Transverse colon (tissue), 4 donors: ENCODE results near the gene OVCH1. TPM values are rescaled to one million over a fixed set of nuclear protein-coding genes. Genes with fewer than 3 reads are reported as not detected.

ENCODE experiments used
- DNase-seq: peaks from one replicate; pipeline ENCODE4 v3.0.0-alpha.2; 2019
- H3K27ac ChIP-seq, 4 donors: fragments of 200-600 bp; sonication (generic); 2 replicates each; pipeline ENCODE4 v1.5.1; 2016 to 2018; ENCODE audit warnings: inconsistent platforms in 4 of 4
- H3K27me3 ChIP-seq: fragments of 200-600 bp; sonication (generic); 2 replicates; pipeline ENCODE4 v1.5.1; 2017; ENCODE audit warnings: inconsistent platforms
- H3K36me3 ChIP-seq, 4 donors: fragments of 200-600 bp; sonication (generic); 2 replicates each; pipeline ENCODE4 v1.5.1; 2017 to 2019; ENCODE audit warnings: inconsistent platforms in 4 of 4
- H3K4me1 ChIP-seq, 4 donors: fragments of 200-600 bp; sonication (generic); 2 replicates each; pipeline ENCODE4 v1.5.1; 2017 to 2020; ENCODE audit warnings: inconsistent platforms in 4 of 4
- H3K4me3 ChIP-seq, 4 donors: fragments of 200-600 bp; sonication (generic); 1 replicate in 1 of 4; 2 replicates in 3 of 4; pipeline versions ENCODE4 v1.5.1 to v1.6.1; 2017 to 2019; ENCODE audit warnings: inconsistent platforms in 4 of 4
- H3K9me3 ChIP-seq, 2 donors: fragments of 200-600 bp; sonication (generic); 2 replicates each; pipeline ENCODE4 v1.5.1; 2017 to 2019; ENCODE audit warnings: inconsistent platforms in 2 of 2
- EP300 ChIP-seq: sonication (generic); formaldehyde crosslinking; IDR thresholded peaks from one replicate; pipeline ENCODE4 v1.6.1; 2017; ENCODE audit warnings: antibody characterized with exemption, low read depth
- POLR2A ChIP-seq: fragments of 450-650 bp; IDR thresholded peaks from one replicate; pipeline ENCODE4 v1.6.1; 2016; ENCODE audit warnings: antibody characterized with exemption, mild to moderate bottlenecking, moderate library complexity
- POLR2AphosphoS5 ChIP-seq, 3 donors: sonication (generic); formaldehyde crosslinking; IDR thresholded peaks; one replicate each; pipeline ENCODE4 v1.6.1; 2016; ENCODE audit warnings: antibody characterized with exemption in 3 of 3
- WGBS, 2 donors: methylation state at CpG; one replicate each; pipeline ENCODE4 v1.1.5; 2018; ENCODE audit warnings: low coverage in 1 of 2; 5-methylcytosine and 5-hydroxymethylcytosine counted together
- in situ Hi-C, 4 donors: fragments of 200-750 bp; cut with MboI; loops; one replicate each; pipeline versions ENCODE4 v1.15.0 to v1.15.1; 2017; ENCODE audit warnings: low sequenced_read_pairs in 3 of 4, low pct_ligation_motif_present in 1 of 4, low pct_unique_long_range_greater_than_20kb in 1 of 4
- intact Hi-C: fragments of 100-400 bp; cut with DNase I; formaldehyde crosslinking; loops from one replicate; pipeline ENCODE4 v1.15.1; 2023; ENCODE audit warnings: low total_unique reads
- total RNA-seq, 4 donors: library from RNA; depleted of rRNA; stranded (reverse); fragments of >200 nt; gene quantifications; one replicate each; pipeline ENCODE4 v1.1.0, GENCODE V29; 2016
- TF ChIP-seq, protein P1 (sequence below), 5 experiments: fragments of 200-600 bp in 3 of 5; fragments of 450-650 bp in 2 of 5; sonication (generic) in 3 of 5; IDR thresholded peaks; 1 replicate in 2 of 5; 2 replicates in 3 of 5; pipeline ENCODE4 v1.5.1; 2016 to 2017; ENCODE audit warnings: antibody characterized with exemption in 5 of 5, inconsistent platforms in 3 of 5, mild to moderate bottlenecking in 2 of 5, moderate library complexity in 1 of 5

Gene OVCH1
- total RNA-seq, 4 donors from 2014 or later = 0.37 TPM; not detected in 3

- in situ Hi-C loops = no loop called here
- Histone ChIP-seq H3K27me3 (no peaks in the 10 kb centered on the region), H3K4me1 (no peaks in the 10 kb centered on the region), H3K9me3 (no peaks in the 10 kb centered on the region), H3K36me3 (peaks cover 0 to 4% (median 0%) of the 10 kb centered on the region in 4 donors), H3K4me3 (no peak overlapping the region), H3K27ac (no peak overlapping the region)
- DNase-seq = no peak
- intact Hi-C loops = no loop called here
- 67 to 74% methylated on average over 2 of the region's 2 CpGs for WGBS, 2 donors
- TF ChIP-seq, protein P1, sequence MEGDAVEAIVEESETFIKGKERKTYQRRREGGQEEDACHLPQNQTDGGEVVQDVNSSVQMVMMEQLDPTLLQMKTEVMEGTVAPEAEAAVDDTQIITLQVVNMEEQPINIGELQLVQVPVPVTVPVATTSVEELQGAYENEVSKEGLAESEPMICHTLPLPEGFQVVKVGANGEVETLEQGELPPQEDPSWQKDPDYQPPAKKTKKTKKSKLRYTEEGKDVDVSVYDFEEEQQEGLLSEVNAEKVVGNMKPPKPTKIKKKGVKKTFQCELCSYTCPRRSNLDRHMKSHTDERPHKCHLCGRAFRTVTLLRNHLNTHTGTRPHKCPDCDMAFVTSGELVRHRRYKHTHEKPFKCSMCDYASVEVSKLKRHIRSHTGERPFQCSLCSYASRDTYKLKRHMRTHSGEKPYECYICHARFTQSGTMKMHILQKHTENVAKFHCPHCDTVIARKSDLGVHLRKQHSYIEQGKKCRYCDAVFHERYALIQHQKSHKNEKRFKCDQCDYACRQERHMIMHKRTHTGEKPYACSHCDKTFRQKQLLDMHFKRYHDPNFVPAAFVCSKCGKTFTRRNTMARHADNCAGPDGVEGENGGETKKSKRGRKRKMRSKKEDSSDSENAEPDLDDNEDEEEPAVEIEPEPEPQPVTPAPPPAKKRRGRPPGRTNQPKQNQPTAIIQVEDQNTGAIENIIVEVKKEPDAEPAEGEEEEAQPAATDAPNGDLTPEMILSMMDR (IDR thresholded peaks at IDR 0.05) = no peak
- no peak for TF ChIP-seq POLR2AphosphoS5 (IDR thresholded peaks at IDR 0.05)
- no peak for TF ChIP-seq EP300
- no peak for TF ChIP-seq POLR2A
Observed at GRCh38 chr12:29521951-29522350, 24.5 kb upstream of the OVCH1 start.

GRCh38 chr12:29519585-29520182 lies 22.2 kb upstream of the OVCH1 start:
- Histone ChIP-seq H3K4me3 (no peak overlapping the region), H3K27me3 (no peaks in the 10 kb centered on the region), H3K27ac (no peak overlapping the region), H3K9me3 (no peaks in the 10 kb centered on the region), H3K36me3 (peaks cover 0 to 4% (median 0%) of the 10 kb centered on the region in 4 donors), H3K4me1 (no peaks in the 10 kb centered on the region)
- intact Hi-C loops (no loop called here), in situ Hi-C loops (no loop called here)
- DNase-seq = no peak
- no peak for TF ChIP-seq EP300
- no peak for TF ChIP-seq POLR2A
- TF ChIP-seq, protein P1 (IDR thresholded peaks at IDR 0.05) = peak; percentile 47 to 66 (median 50)

GRCh38 chr12:29518407-29518806 lies 20.9 kb upstream of the OVCH1 start:
- in situ Hi-C loops (no loop called here), intact Hi-C loops (no loop called here)
- Histone ChIP-seq H3K27me3 (no peaks in the 10 kb centered on the region), H3K9me3 (no peaks in the 10 kb centered on the region), H3K4me3 (no peak overlapping the region), H3K36me3 (peaks cover 0 to 4% (median 0%) of the 10 kb centered on the region in 4 donors), H3K4me1 (no peaks in the 10 kb centered on the region), H3K27ac (no peak overlapping the region)
- DNase-seq = no peak
- TF ChIP-seq EP300 (no peak), POLR2AphosphoS5 (IDR thresholded peaks at IDR 0.05) (no peak), POLR2A (no peak)
- TF ChIP-seq, protein P1 (IDR thresholded peaks at IDR 0.05) = no peak
- 63% methylated on average over 2 of the region's 2 CpGs; no CpG with 5 or more reads in 1 of the 2 donors for WGBS, 2 donors

DNA sequence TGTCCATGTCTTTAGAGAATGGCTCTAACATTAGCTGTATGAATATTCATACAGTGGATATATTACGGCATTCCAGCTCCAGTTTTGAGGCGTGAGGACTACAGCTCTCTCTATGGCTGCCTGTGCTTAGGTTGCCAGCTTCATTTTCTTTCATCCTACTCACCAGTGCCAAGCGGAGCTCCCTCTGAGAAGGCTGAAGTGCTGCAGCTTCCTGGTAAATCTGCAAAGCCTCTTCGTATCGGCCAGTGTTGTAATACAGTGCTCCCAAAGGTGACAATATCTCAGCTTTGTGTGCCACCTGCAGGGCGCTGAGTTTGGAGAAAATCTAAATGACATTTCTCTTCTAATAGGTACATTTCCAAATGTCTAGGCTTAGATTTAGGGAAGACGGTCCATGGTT lies 19.8 kb upstream of the OVCH1 start:
- no peak overlapping the region for H3K4me3 ChIP-seq
- no peak for TF ChIP-seq POLR2AphosphoS5 (IDR thresholded peaks at IDR 0.05)
- intact Hi-C loops = no loop called here
- no peaks in the 10 kb centered on the region for H3K9me3 ChIP-seq
- H3K27ac ChIP-seq = no peak overlapping the region
- in situ Hi-C loops = no loop called here
- no peak for DNase-seq
- no peaks in the 10 kb centered on the region for H3K4me1 ChIP-seq
- peaks cover 0 to 4% (median 0%) of the 10 kb centered on the region in 4 donors for H3K36me3 ChIP-seq
- H3K27me3 ChIP-seq = no peaks in the 10 kb centered on the region
- WGBS, 2 donors = 67% methylated on average over 7 of the region's 7 CpGs; no CpG with 5 or more reads in 1 of the 2 donors

DNA sequence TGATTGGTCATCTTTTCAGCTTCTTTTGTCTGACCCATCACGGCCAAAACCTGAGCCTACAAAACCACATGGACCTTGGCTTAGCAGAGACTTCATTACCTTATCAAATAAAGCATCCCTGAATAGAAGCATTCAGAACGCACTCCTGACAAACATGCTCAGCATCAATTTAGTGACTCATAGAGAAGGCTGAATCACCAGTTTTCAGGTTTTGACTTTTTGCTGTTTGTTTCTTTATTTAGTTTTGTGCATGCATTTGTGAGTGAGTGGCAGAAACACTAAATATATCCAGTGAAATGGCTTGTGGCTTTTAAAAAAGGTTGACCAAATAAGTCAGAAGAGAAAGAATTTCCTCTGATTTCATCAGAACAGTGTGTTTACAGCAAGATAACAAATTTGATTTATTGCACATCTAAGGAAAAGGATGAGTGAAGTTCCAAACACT lies 19.0 kb upstream of the OVCH1 start:
- Histone ChIP-seq H3K27ac (no peak overlapping the region), H3K9me3 (no peaks in the 10 kb centered on the region), H3K4me3 (no peak overlapping the region), H3K4me1 (no peaks in the 10 kb centered on the region), H3K27me3 (no peaks in the 10 kb centered on the region), H3K36me3 (peaks cover 0 to 4% (median 0%) of the 10 kb centered on the region in 4 donors)
- DNase-seq = no peak
- WGBS, 2 donors = 67 to 82% methylated on average over 2 of the region's 2 CpGs
- in situ Hi-C loops (no loop called here), intact Hi-C loops (no loop called here)
- TF ChIP-seq, protein P1 (IDR thresholded peaks at IDR 0.05) = no peak
- no peak for TF ChIP-seq POLR2A
- no peak for TF ChIP-seq POLR2AphosphoS5 (IDR thresholded peaks at IDR 0.05)
- TF ChIP-seq EP300 = no peak
